Esophagus (tissue), 2 donors: ENCODE results near the gene OPTC. TPM values are rescaled to one million over a fixed set of nuclear protein-coding genes. Genes with fewer than 3 reads are reported as not detected.
"Not testable (repeated sequence)": the region's sequence is repeated elsewhere in the genome, so short reads cannot be mapped to it uniquely, and the experiment has no call there.

Experiments used
- H3K27ac ChIP-seq, 2 donors: one replicate each; pipeline ENCODE4 v1.5.1; 2013; ENCODE audit warnings: low read depth in 2 of 2, mild to moderate bottlenecking in 2 of 2, inconsistent platforms in 1 of 2, low read length in 1 of 2, moderate library complexity in 1 of 2
- H3K27me3 ChIP-seq, 2 donors: one replicate each; pipeline ENCODE4 v1.6.1; 2013; ENCODE audit warnings: low read length in 2 of 2, control low read depth in 1 of 2, mild to moderate bottlenecking in 1 of 2; ENCODE audit not compliant: insufficient read depth in 2 of 2, control insufficient read depth in 1 of 2
- H3K36me3 ChIP-seq, 2 donors: one replicate each; pipeline ENCODE4 v1.6.1; 2013; ENCODE audit warnings: low read length in 1 of 2; ENCODE audit not compliant: control insufficient read depth in 2 of 2, insufficient read depth in 2 of 2
- H3K4me1 ChIP-seq, 2 donors: one replicate each; pipeline ENCODE4 v1.6.1; 2013; ENCODE audit warnings: low read length in 1 of 2; ENCODE audit not compliant: control insufficient read depth in 2 of 2, insufficient read depth in 2 of 2
- H3K4me3 ChIP-seq, 2 donors: one replicate each; pipeline ENCODE4 v1.5.1; 2013; ENCODE audit warnings: low read length in 2 of 2, mild to moderate bottlenecking in 2 of 2, low read depth in 1 of 2, moderate library complexity in 1 of 2
- H3K9me3 ChIP-seq, 2 donors: one replicate each; pipeline ENCODE4 v1.6.1; 2013; ENCODE audit warnings: mild to moderate bottlenecking in 2 of 2, low read depth in 1 of 2, low read length in 1 of 2, moderate library complexity in 1 of 2; ENCODE audit not compliant: control insufficient read depth in 2 of 2, insufficient read depth in 1 of 2
- WGBS, 2 donors: extraction: QIAGEN DNeasy Blood & Tissue Kit; methylation state at CpG; one replicate each; pipeline ENCODE4 v1.1.7; 2013; 5-methylcytosine and 5-hydroxymethylcytosine counted together
- polyA plus RNA-seq, 2 donors: library from polyadenylated mRNA; stranded (reverse); fragments of 200-250 nt; gene quantifications; one replicate each; pipeline ENCODE4 v1.2.3, GENCODE V29; 2013
- donor health status: healthy with polysubstance abuse.
- donor health status: Bipolar disorder and iron deficiency.

Gene OPTC
- polyA plus RNA-seq = not detected

DNA sequence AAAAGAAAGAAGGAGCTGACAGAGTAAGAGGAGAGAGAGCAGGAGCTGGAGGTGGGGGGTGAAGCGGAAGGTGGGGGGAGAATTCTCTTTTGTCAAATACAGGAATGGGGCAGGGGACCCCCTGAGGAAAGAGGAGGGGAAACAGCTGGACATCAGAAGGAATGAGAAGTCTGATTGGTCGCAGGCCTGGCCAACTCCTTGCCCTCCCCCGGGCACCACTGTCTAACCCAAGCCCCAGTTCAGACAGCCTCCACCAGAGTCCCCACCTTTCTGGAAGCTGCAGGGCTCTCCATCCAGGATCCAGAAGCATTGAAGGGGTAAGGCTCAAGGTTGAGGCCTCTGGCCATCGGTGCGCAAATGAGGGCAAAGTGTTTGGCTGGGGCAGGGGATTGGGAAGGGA lies at the start of gene OPTC:
Gene OPTC, plus strand, starts transcription at position 253 of the 400 bp plus-strand sequence. CDS start 1,853 bp downstream, outside the sequence.
- Histone ChIP-seq H3K9me3 (no peaks in the 10 kb centered on the region), H3K36me3 (peaks cover 0 to 2% of the 10 kb centered on the region in 2 donors), H3K27ac (no peak within 1 kb of the TSS), H3K4me3 (no peak within 1 kb of the TSS), H3K27me3 (no peaks in the 10 kb centered on the region), H3K4me1 (no peaks in the 10 kb centered on the region)
- WGBS, 2 donors = 86 to 90% methylated on average over 5 of the region's 5 CpGs

GRCh38 chr1:203444171-203444576 lies 49.8 kb upstream of the OPTC start:
- H3K36me3 ChIP-seq = no peaks in the 10 kb centered on the region

DNA sequence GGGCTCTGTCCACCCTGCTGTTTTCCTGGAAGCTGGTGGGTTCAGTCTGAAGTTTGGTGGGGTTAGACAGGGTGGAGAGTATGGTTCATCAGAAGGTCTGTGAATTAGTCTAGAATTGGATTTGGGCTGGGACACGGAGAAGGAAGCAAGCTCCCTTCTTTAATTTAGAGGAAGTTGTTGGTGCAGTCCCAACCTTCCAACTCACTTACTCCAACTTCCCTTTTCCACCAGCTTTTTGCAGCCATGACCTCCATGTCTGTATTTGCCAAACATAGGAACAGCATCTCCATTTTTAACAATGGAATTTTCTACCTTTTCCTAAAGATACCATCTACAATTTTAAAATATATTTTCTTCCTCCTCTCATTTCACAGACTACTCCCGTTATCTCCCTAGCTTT lies 46.8 kb upstream of the OPTC start:
- no peaks in the 10 kb centered on the region for H3K9me3 ChIP-seq
- no peaks in the 10 kb centered on the region for H3K4me1 ChIP-seq
- WGBS, 2 donors = 78 to 81% methylated on average over 2 of the region's 2 CpGs
- H3K4me3 ChIP-seq = no peak overlapping the region
- H3K36me3 ChIP-seq = no peaks in the 10 kb centered on the region
- H3K27ac ChIP-seq = no peak overlapping the region
- H3K27me3 ChIP-seq = no peaks in the 10 kb centered on the region

More at GRCh38 chr1:203444171-203444576, 49.8 kb upstream of the OPTC start:
- H3K4me3 ChIP-seq = no peak overlapping the region
- 91 to 95% methylated on average over 1 of the region's 1 CpG for WGBS, 2 donors
- H3K27me3 ChIP-seq = no peaks in the 10 kb centered on the region
- no peaks in the 10 kb centered on the region for H3K9me3 ChIP-seq
- H3K4me1 ChIP-seq = no peaks in the 10 kb centered on the region
- no peak overlapping the region for H3K27ac ChIP-seq

- H3K27ac ChIP-seq, H3K4me1 ChIP-seq, H3K36me3 ChIP-seq, H3K9me3 ChIP-seq, H3K4me3 ChIP-seq, H3K27me3 ChIP-seq: not testable (repeated sequence)
- WGBS, 2 donors = 83 to 91% methylated on average over 1 of the region's 1 CpG
Measured at GRCh38 chr1:203447598-203447997, 46.4 kb upstream of the OPTC start.

- WGBS, 2 donors = 76 to 77% methylated on average over 9 of the region's 9 CpGs
- no peaks in the 10 kb centered on the region for H3K36me3 ChIP-seq
- H3K27ac ChIP-seq = peak overlapping the region in 1 of 2 donors; percentile 22
- H3K4me1 ChIP-seq = no peaks in the 10 kb centered on the region
- no peaks in the 10 kb centered on the region for H3K27me3 ChIP-seq
- H3K4me3 ChIP-seq = no peak overlapping the region
- H3K9me3 ChIP-seq = no peaks in the 10 kb centered on the region
Measured at GRCh38 chr1:203448521-203449061, 45.4 kb upstream of the OPTC start.

DNA sequence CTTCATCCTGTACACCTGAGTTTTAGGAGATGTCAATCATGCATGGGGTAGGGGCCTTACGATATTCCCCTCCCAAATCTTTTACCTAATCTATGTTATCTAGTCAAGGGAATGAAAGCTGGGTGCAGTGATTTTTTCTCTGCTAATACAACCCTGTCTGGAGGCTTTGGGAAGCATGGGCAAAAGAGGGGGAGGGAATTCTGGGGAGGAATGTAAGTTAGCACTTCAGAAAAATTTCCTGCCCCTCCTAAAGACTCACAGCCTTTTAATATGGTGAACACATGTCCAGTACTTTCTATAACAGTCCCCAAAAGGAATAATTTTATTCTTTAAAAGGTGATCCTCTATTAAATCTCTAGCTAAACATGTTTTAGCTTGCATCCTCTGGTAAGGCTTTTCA lies 44.0 kb upstream of the OPTC start:
- H3K27ac ChIP-seq = no peak overlapping the region
- no peaks in the 10 kb centered on the region for H3K9me3 ChIP-seq

GRCh38 chr1:203450479-203451149 lies 43.3 kb upstream of the OPTC start:
- no peaks in the 10 kb centered on the region for H3K27me3 ChIP-seq
- no peaks in the 10 kb centered on the region for H3K36me3 ChIP-seq
- no peak overlapping the region for H3K27ac ChIP-seq
- 64 to 70% methylated on average over 17 of the region's 17 CpGs for WGBS, 2 donors
- H3K4me3 ChIP-seq = no peak overlapping the region
- no peaks in the 10 kb centered on the region for H3K4me1 ChIP-seq
- H3K9me3 ChIP-seq = no peaks in the 10 kb centered on the region

More for the DNA sequence above, 44.0 kb upstream of the OPTC start:
- 51 to 63% methylated on average over 1 of the region's 1 CpG for WGBS, 2 donors
- Histone ChIP-seq H3K36me3 (no peaks in the 10 kb centered on the region), H3K4me1 (no peaks in the 10 kb centered on the region), H3K27me3 (no peaks in the 10 kb centered on the region), H3K4me3 (no peak overlapping the region)

- H3K27ac ChIP-seq = no peak overlapping the region
- no peaks in the 10 kb centered on the region for H3K4me1 ChIP-seq
- no peaks in the 10 kb centered on the region for H3K27me3 ChIP-seq
- H3K9me3 ChIP-seq = no peaks in the 10 kb centered on the region
- H3K36me3 ChIP-seq = no peaks in the 10 kb centered on the region
- WGBS, 2 donors = 45 to 53% methylated on average over 2 of the region's 2 CpGs
- no peak overlapping the region for H3K4me3 ChIP-seq
Measured at GRCh38 chr1:203451836-203452784, 41.8 kb upstream of the OPTC start.

- 73 to 81% methylated on average over 5 of the region's 5 CpGs for WGBS, 2 donors
- Histone ChIP-seq H3K4me3 (no peak overlapping the region), H3K27ac (no peak overlapping the region), H3K4me1 (no peaks in the 10 kb centered on the region), H3K36me3 (no peaks in the 10 kb centered on the region), H3K9me3 (no peaks in the 10 kb centered on the region), H3K27me3 (no peaks in the 10 kb centered on the region)
Measured at GRCh38 chr1:203453016-203453415, 40.9 kb upstream of the OPTC start.
